BLaER1 (cell line): Measurements from ENCODE around the gene ZNF638.
A peak's percentile ranks its signal among the peaks of the same experiment; 100 is the strongest.

Experiments used
- H3K27ac ChIP-seq: shearing (Covaris generic); formaldehyde crosslinking; 2 replicates; pipeline ENCODE4 v1.8.1; 2022
- H3K27me3 ChIP-seq: shearing (Covaris generic); formaldehyde crosslinking; 2 replicates; pipeline ENCODE4 v1.8.1; 2022
- H3K36me3 ChIP-seq: shearing (Covaris generic); formaldehyde crosslinking; 2 replicates; pipeline ENCODE4 v1.8.1; 2022
- H3K4me1 ChIP-seq: shearing (Covaris generic); formaldehyde crosslinking; 2 replicates; pipeline ENCODE4 v1.8.1; 2022
- H3K4me2 ChIP-seq: shearing (Covaris generic); formaldehyde crosslinking; 2 replicates; pipeline ENCODE4 v1.8.1; 2022
- H3K4me3 ChIP-seq: shearing (Covaris generic); formaldehyde crosslinking; 2 replicates; pipeline ENCODE4 v1.8.1; 2022
- H3K9ac ChIP-seq: shearing (Covaris generic); formaldehyde crosslinking; 2 replicates; pipeline ENCODE4 v1.8.1; 2022
- H3K9me3 ChIP-seq: shearing (Covaris generic); formaldehyde crosslinking; 2 replicates; pipeline ENCODE4 v1.8.1; 2022
- H4K20me1 ChIP-seq: shearing (Covaris generic); formaldehyde crosslinking; 2 replicates; pipeline ENCODE4 v1.8.1; 2022
- Cebpa-rat ChIP-seq: shearing (Covaris generic); IDR thresholded peaks from 2 replicates; pipeline ENCODE4 v1.8.1; 2022

The ZNF638 gene

GRCh38 chr2:71459084-71459431, 127.5 kb downstream of the ZNF638 start:
- H3K27me3 ChIP-seq = peaks cover 14% of the 10 kb centered on the region
- H4K20me1 ChIP-seq = no peaks in the 10 kb centered on the region
- no peak for TF ChIP-seq Cebpa-rat
- peaks cover 39% of the 10 kb centered on the region for H3K4me1 ChIP-seq
- no peak overlapping the region for H3K27ac ChIP-seq
- H3K9ac ChIP-seq = no peak overlapping the region
- H3K9me3 ChIP-seq = peaks cover 22% of the 10 kb centered on the region
- H3K4me3 ChIP-seq = no peak overlapping the region
- H3K4me2 ChIP-seq = no peak overlapping the region
- H3K36me3 ChIP-seq = no peaks in the 10 kb centered on the region

- no peak overlapping the region for H3K27ac ChIP-seq
- H3K4me1 ChIP-seq = peaks cover 29% of the 10 kb centered on the region
- H3K36me3 ChIP-seq = no peaks in the 10 kb centered on the region
- TF ChIP-seq Cebpa-rat = no peak
- H3K9ac ChIP-seq = no peak overlapping the region
- H4K20me1 ChIP-seq = no peaks in the 10 kb centered on the region
- H3K9me3 ChIP-seq = peaks cover 26% of the 10 kb centered on the region
- no peak overlapping the region for H3K4me3 ChIP-seq
- no peak overlapping the region for H3K4me2 ChIP-seq
- peaks cover 15% of the 10 kb centered on the region for H3K27me3 ChIP-seq
Observed at GRCh38 chr2:71460056-71460455, 128.5 kb downstream of the ZNF638 start.

- TF ChIP-seq Cebpa-rat = no peak
- Histone ChIP-seq H3K4me3 (no peak overlapping the region), H3K9ac (no peak overlapping the region), H3K27ac (no peak overlapping the region), H3K4me2 (no peak overlapping the region), H4K20me1 (peaks cover 6% of the 10 kb centered on the region; the same call in 1 of the 2 replicates), H3K4me1 (peaks cover 22% of the 10 kb centered on the region), H3K9me3 (peaks cover 26% of the 10 kb centered on the region), H3K36me3 (no peaks in the 10 kb centered on the region), H3K27me3 (peaks cover 22% of the 10 kb centered on the region)
Observed at GRCh38 chr2:71460595-71461303, 129.2 kb downstream of the ZNF638 start.

GRCh38 chr2:71461304-71461671, 129.7 kb downstream of the ZNF638 start:
- peaks cover 26% of the 10 kb centered on the region for H3K9me3 ChIP-seq
- no peak for TF ChIP-seq Cebpa-rat
- no peak overlapping the region for H3K9ac ChIP-seq
- H3K4me2 ChIP-seq = no peak overlapping the region
- no peak overlapping the region for H3K4me3 ChIP-seq
- H3K27me3 ChIP-seq = peaks cover 28% of the 10 kb centered on the region
- peaks cover 20% of the 10 kb centered on the region for H3K4me1 ChIP-seq
- H3K36me3 ChIP-seq = no peaks in the 10 kb centered on the region
- peaks cover 12% of the 10 kb centered on the region for H4K20me1 ChIP-seq
- H3K27ac ChIP-seq = no peak overlapping the region

GRCh38 chr2:71462056-71462605, 130.5 kb downstream of the ZNF638 start:
- Histone ChIP-seq H4K20me1 (peaks cover 17% of the 10 kb centered on the region), H3K4me3 (no peak overlapping the region), H3K27me3 (peaks cover 36% of the 10 kb centered on the region), H3K36me3 (no peaks in the 10 kb centered on the region), H3K9me3 (peaks cover 26% of the 10 kb centered on the region), H3K27ac (no peak overlapping the region), H3K4me1 (peaks cover 20% of the 10 kb centered on the region), H3K4me2 (no peak overlapping the region), H3K9ac (no peak overlapping the region)
- TF ChIP-seq Cebpa-rat = no peak

- no peak for TF ChIP-seq Cebpa-rat
- H3K27me3 ChIP-seq = peaks cover 43% of the 10 kb centered on the region
- H3K36me3 ChIP-seq = no peaks in the 10 kb centered on the region
- no peak overlapping the region for H3K9ac ChIP-seq
- no peak overlapping the region for H3K4me3 ChIP-seq
- peaks cover 18% of the 10 kb centered on the region for H3K4me1 ChIP-seq
- peaks cover 26% of the 10 kb centered on the region for H3K9me3 ChIP-seq
- no peak overlapping the region for H3K27ac ChIP-seq
- no peak overlapping the region for H3K4me2 ChIP-seq
- H4K20me1 ChIP-seq = peaks cover 17% of the 10 kb centered on the region
Observed at GRCh38 chr2:71462641-71463341, 131.2 kb downstream of the ZNF638 start.

- Histone ChIP-seq H4K20me1 (peaks cover 17% of the 10 kb centered on the region), H3K4me3 (no peak overlapping the region), H3K9ac (no peak overlapping the region), H3K4me1 (peaks cover 16% of the 10 kb centered on the region), H3K27ac (no peak overlapping the region), H3K36me3 (no peaks in the 10 kb centered on the region), H3K9me3 (peaks cover 26% of the 10 kb centered on the region), H3K4me2 (no peak overlapping the region), H3K27me3 (peaks cover 48% of the 10 kb centered on the region)
- TF ChIP-seq Cebpa-rat = no peak
Observed at GRCh38 chr2:71463342-71463654, 131.7 kb downstream of the ZNF638 start.

GRCh38 chr2:71464389-71464788, 132.8 kb downstream of the ZNF638 start:
- peaks cover 56% of the 10 kb centered on the region for H3K27me3 ChIP-seq

GRCh38 chr2:71465356-71465755, 133.8 kb downstream of the ZNF638 start:
- H3K4me2 ChIP-seq = no peak overlapping the region
- no peak overlapping the region for H3K4me3 ChIP-seq
- H3K27me3 ChIP-seq = peaks cover 56% of the 10 kb centered on the region

More at GRCh38 chr2:71464389-71464788, 132.8 kb downstream of the ZNF638 start:
- H3K9me3 ChIP-seq = peaks cover 26% of the 10 kb centered on the region
- peaks cover 14% of the 10 kb centered on the region for H3K4me1 ChIP-seq
- no peak for TF ChIP-seq Cebpa-rat
- H3K4me3 ChIP-seq = no peak overlapping the region
- H3K4me2 ChIP-seq = no peak overlapping the region
- no peak overlapping the region for H3K27ac ChIP-seq
- H3K9ac ChIP-seq = no peak overlapping the region
- no peaks in the 10 kb centered on the region for H3K36me3 ChIP-seq
- H4K20me1 ChIP-seq = peaks cover 17% of the 10 kb centered on the region

GRCh38 chr2:71465961-71466300, 134.3 kb downstream of the ZNF638 start:
- TF ChIP-seq Cebpa-rat = no peak
- Histone ChIP-seq H4K20me1 (peaks cover 17% of the 10 kb centered on the region), H3K4me3 (peak overlapping the region; percentile 67; the same call in 1 of the 2 replicates), H3K27ac (no peak overlapping the region), H3K4me2 (peak overlapping the region; percentile 91), H3K9me3 (peaks cover 26% of the 10 kb centered on the region), H3K9ac (no peak overlapping the region), H3K4me1 (peaks cover 14% of the 10 kb centered on the region), H3K36me3 (no peaks in the 10 kb centered on the region), H3K27me3 (peaks cover 56% of the 10 kb centered on the region)

More at GRCh38 chr2:71465356-71465755, 133.8 kb downstream of the ZNF638 start:
- H3K9me3 ChIP-seq = peaks cover 26% of the 10 kb centered on the region
- H3K27ac ChIP-seq = no peak overlapping the region
- TF ChIP-seq Cebpa-rat = no peak
- H3K36me3 ChIP-seq = no peaks in the 10 kb centered on the region
- peaks cover 14% of the 10 kb centered on the region for H3K4me1 ChIP-seq
- H4K20me1 ChIP-seq = peaks cover 17% of the 10 kb centered on the region
- no peak overlapping the region for H3K9ac ChIP-seq
